HL-60 (cell line): ENCODE data around the gene ZBTB7C.

Source experiments
- DNase-seq, 2 experiments: peaks; one replicate each; pipeline ENCODE4 v3.0.0-alpha.2; 2010 to 2020; ENCODE audit warnings: low read depth in 1 of 2, low spot score in 1 of 2
- H3K27ac ChIP-seq: fragments of 250-450 bp; sonication (Bioruptor Pico); replicated peaks from 2 replicates; pipeline ENCODE4 v1.5.1; 2020; ENCODE audit warnings: mild to moderate bottlenecking, moderate library complexity
- H3K27me3 ChIP-seq: fragments of 250-450 bp; sonication (Bioruptor Pico); 2 replicates; pipeline ENCODE4 v1.5.1; 2021; ENCODE audit warnings: mild to moderate bottlenecking, moderate library complexity; ENCODE audit not compliant: insufficient read depth, poor library complexity, severe bottlenecking
- H3K4me3 ChIP-seq: replicated peaks from 2 replicates; pipeline ENCODE4 v1.5.1; 2011; ENCODE audit warnings: mild to moderate bottlenecking, control low read depth, low read length; ENCODE audit not compliant: insufficient read depth
- CTCF ChIP-seq: IDR thresholded peaks from one replicate; pipeline ENCODE4 v1.5.1; 2011; ENCODE audit warnings: low read length, control low read depth, inconsistent platforms; ENCODE audit not compliant: insufficient read depth
- GABPA ChIP-seq: IDR thresholded peaks from 2 replicates; pipeline ENCODE4 v1.6.1; 2012; ENCODE audit warnings: low read depth
- POLR2AphosphoS5 ChIP-seq: IDR thresholded peaks from 2 replicates; pipeline ENCODE4 v1.6.1; 2012; ENCODE audit warnings: low read depth
- REST ChIP-seq: IDR thresholded peaks from 2 replicates; pipeline ENCODE4 v1.6.1; 2012; ENCODE audit warnings: low read depth; ENCODE audit not compliant: insufficient replicate concordance
- SPI1 ChIP-seq: IDR thresholded peaks from 2 replicates; pipeline ENCODE4 v1.6.1; 2012; ENCODE audit warnings: low read depth, mild to moderate bottlenecking, borderline replicate concordance

ZBTB7C gene

GRCh38 chr18:48045744-48046143 lies 363.4 kb downstream of the ZBTB7C start:
- no peak for DNase-seq
- TF ChIP-seq CTCF (no peak), SPI1 (no peak), GABPA (no peak), REST (no peak), POLR2AphosphoS5 (no peak)
- no peak overlapping the region for H3K27ac ChIP-seq
- no peak overlapping the region for H3K4me3 ChIP-seq
- H3K27me3 ChIP-seq: peaks cover 3% of the 10 kb centered on the region

- no peak for DNase-seq
- no peak overlapping the region for H3K4me3 ChIP-seq
- H3K27ac ChIP-seq: no peak overlapping the region
- no peak for TF ChIP-seq SPI1
- TF ChIP-seq CTCF: no peak
- no peak for TF ChIP-seq POLR2AphosphoS5
- no peak for TF ChIP-seq GABPA
- TF ChIP-seq REST: no peak
- H3K27me3 ChIP-seq: peaks cover 3% of the 10 kb centered on the region
These were observed 364.2 kb downstream of the ZBTB7C start for GRCh38 chr18:48044944-48045343.

GRCh38 chr18:48043166-48043565 lies 366.0 kb downstream of the ZBTB7C start:
- DNase-seq: no peak
- Histone ChIP-seq H3K4me3 (no peak overlapping the region), H3K27me3 (peaks cover 3% of the 10 kb centered on the region), H3K27ac (no peak overlapping the region)
- TF ChIP-seq REST: no peak
- TF ChIP-seq CTCF: no peak
- TF ChIP-seq POLR2AphosphoS5: no peak
